IMR-90 (cell line): Measurements from ENCODE around the gene SV2B. TPM values are rescaled to one million over a fixed set of nuclear protein-coding genes. Genes with fewer than 3 reads are reported as not detected.

ENCODE experiments used
- ATAC-seq: fragments of 200-7000 bp; cut with Tn5 transposase; 2 replicates; pipeline ENCODE4 v1.9.1; 2020; ENCODE audit warnings: low read depth, mild to moderate bottlenecking, moderate library complexity
- BruUV-seq: library from RNA; stranded (reverse); fragments of 400-500 nt; replicated peaks from 2 replicates; lab custom pipeline; 2021; lab: Mats Ljungman, UMichigan
- CTCF ChIA-PET: fragments of 300-600 bp; formaldehyde crosslinking; extraction: SDS; loops from one replicate; lab custom pipeline; 2021; ENCODE audit warnings: antibody characterized with exemption; lab: Yijun Ruan, JAX
- POLR2A ChIA-PET: fragments of 300-600 bp; sonication (Branson Sonifier 250); formaldehyde crosslinking; loops from one replicate; lab custom pipeline; 2022; ENCODE audit warnings: antibody characterized with exemption; ENCODE audit not compliant: unreplicated experiment; lab: Charles Lee
- DNase-seq: peaks from one replicate; pipeline ENCODE4 v3.0.0; 2013
- H2AFZ ChIP-seq: replicated peaks from 2 replicates; pipeline ENCODE3; 2013; ENCODE audit warnings: low read length, mild to moderate bottlenecking; ENCODE audit not compliant: poor library complexity
- H2AK5ac ChIP-seq: 2 replicates; pipeline ENCODE4 v1.6.1; 2013; ENCODE audit warnings: low read depth, low read length, inconsistent platforms
- H2AK9ac ChIP-seq: replicated peaks from 2 replicates; pipeline ENCODE3; 2013; ENCODE audit warnings: mild to moderate bottlenecking, low read depth, low read length, moderate library complexity; ENCODE audit not compliant: poor library complexity
- H2BK120ac ChIP-seq: 2 replicates; pipeline ENCODE4 v1.6.1; 2013; ENCODE audit warnings: low read depth, low read length, inconsistent platforms
- H2BK15ac ChIP-seq: 3 replicates; pipeline ENCODE4 v1.6.1; 2013; ENCODE audit warnings: low read depth, low read length, inconsistent platforms
- H2BK20ac ChIP-seq: 2 replicates; pipeline ENCODE4 v1.6.1; 2013; ENCODE audit warnings: low read depth, mild to moderate bottlenecking, inconsistent platforms, low read length, moderate library complexity
- H2BK5ac ChIP-seq: 2 replicates; pipeline ENCODE4 v1.6.1; 2013; ENCODE audit warnings: mild to moderate bottlenecking, low read depth, low read length, inconsistent platforms; ENCODE audit not compliant: poor library complexity, severe bottlenecking
- H3K14ac ChIP-seq: replicated peaks from 2 replicates; pipeline ENCODE4 v1.6.1; 2013; ENCODE audit warnings: low read depth, low read length, inconsistent platforms
- H3K18ac ChIP-seq: 2 replicates; pipeline ENCODE4 v1.6.1; 2013; ENCODE audit warnings: low read depth, low read length, control low read depth
- H3K23ac ChIP-seq: 2 replicates; pipeline ENCODE4 v1.6.1; 2013; ENCODE audit warnings: low read depth, low read length, inconsistent platforms
- H3K27ac ChIP-seq: 2 replicates; pipeline ENCODE4 v1.5.1; 2013; ENCODE audit warnings: mild to moderate bottlenecking, control low read depth, low read length; ENCODE audit not compliant: insufficient read depth
- H3K27me3 ChIP-seq: 2 replicates; pipeline ENCODE4 v1.6.1; 2013; ENCODE audit warnings: low read length; ENCODE audit not compliant: control insufficient read depth, insufficient read depth
- H3K36me3 ChIP-seq: 2 replicates; pipeline ENCODE4 v1.6.1; 2013; ENCODE audit warnings: low read length, mixed read lengths; ENCODE audit not compliant: control insufficient read depth, insufficient read depth
- H3K4ac ChIP-seq: 2 replicates; pipeline ENCODE4 v1.6.1; 2013; ENCODE audit warnings: low read depth, low read length, inconsistent platforms
- H3K4me1 ChIP-seq: 2 replicates; pipeline ENCODE4 v1.6.1; 2013; ENCODE audit warnings: low read length, mixed read lengths; ENCODE audit not compliant: control insufficient read depth, insufficient read depth
- H3K4me2 ChIP-seq: 2 replicates; pipeline ENCODE4 v1.6.1; 2013; ENCODE audit warnings: low read depth, mild to moderate bottlenecking, control low read depth, low read length, moderate library complexity
- H3K4me3 ChIP-seq: 2 replicates; pipeline ENCODE4 v1.5.1; 2013; ENCODE audit warnings: low read depth, mild to moderate bottlenecking, control low read depth, low read length, moderate library complexity; ENCODE audit not compliant: insufficient read depth
- H3K56ac ChIP-seq: 2 replicates; pipeline ENCODE4 v1.6.1; 2013; ENCODE audit warnings: low read length, inconsistent platforms; ENCODE audit not compliant: insufficient read depth; ENCODE audit errors: extremely low read depth
- H3K79me1 ChIP-seq, 2 experiments: 2 replicates each; pipeline ENCODE4 v1.6.1; 2013; ENCODE audit warnings: low read length in 2 of 2, inconsistent platforms in 1 of 2, low read depth in 1 of 2
- H3K9ac ChIP-seq: 2 replicates; pipeline ENCODE4 v1.6.1; 2013; ENCODE audit warnings: low read depth, low read length, control low read depth
- H3K9me1 ChIP-seq: 2 replicates; pipeline ENCODE4 v1.6.1; 2013; ENCODE audit warnings: low read length, inconsistent platforms; ENCODE audit not compliant: insufficient read depth
- H3K9me3 ChIP-seq: 2 replicates; pipeline ENCODE4 v1.6.1; 2013; ENCODE audit warnings: low read length; ENCODE audit not compliant: control insufficient read depth, insufficient read depth
- H4K20me1 ChIP-seq: 2 replicates; pipeline ENCODE4 v1.6.1; 2013; ENCODE audit warnings: low read length, inconsistent platforms; ENCODE audit not compliant: insufficient read depth
- H4K5ac ChIP-seq: 2 replicates; pipeline ENCODE4 v1.6.1; 2013; ENCODE audit warnings: mild to moderate bottlenecking, low read depth, low read length, control low read depth
- H4K8ac ChIP-seq, 2 experiments: 2 replicates each; pipeline ENCODE4 v1.6.1; 2013; ENCODE audit warnings: low read depth in 2 of 2, low read length in 2 of 2, control low read depth in 1 of 2, inconsistent platforms in 1 of 2
- H4K91ac ChIP-seq: 2 replicates; pipeline ENCODE4 v1.6.1; 2013; ENCODE audit warnings: low read depth, low read length, inconsistent platforms; ENCODE audit not compliant: insufficient read depth
- BHLHE40 ChIP-seq: fragments of 150-350 bp; IDR thresholded peaks from 2 replicates; pipeline ENCODE4 v1.6.1; 2016; ENCODE audit warnings: mild to moderate bottlenecking, low read depth, low read length
- CEBPB ChIP-seq: IDR thresholded peaks from 2 replicates; pipeline ENCODE4 v1.6.1; 2012; ENCODE audit warnings: low read depth, low read length, improper control_type of control experiment
- CHD1 ChIP-seq: IDR thresholded peaks from 2 replicates; pipeline ENCODE4 v1.6.1; 2012; ENCODE audit warnings: low read depth, low read length, improper control_type of control experiment
- CTCF ChIP-seq: conservative IDR thresholded peaks from 2 replicates; pipeline ENCODE4 v1.5.1; 2012; ENCODE audit warnings: mild to moderate bottlenecking, low read depth, low read length, improper control_type of control experiment
- ELK1 ChIP-seq: fragments of 150-350 bp; IDR thresholded peaks from 2 replicates; pipeline ENCODE4 v1.6.1; 2016; ENCODE audit warnings: low read depth, mild to moderate bottlenecking, low read length, moderate library complexity, borderline replicate concordance
- FOS ChIP-seq: fragments of 150-350 bp; IDR thresholded peaks from 2 replicates; pipeline ENCODE4 v1.6.1; 2016; ENCODE audit warnings: low read depth, low read length
- MAFK ChIP-seq: IDR thresholded peaks from 2 replicates; pipeline ENCODE4 v1.6.1; 2012; ENCODE audit warnings: low read depth, low read length, improper control_type of control experiment
- MAZ ChIP-seq: IDR thresholded peaks from 2 replicates; pipeline ENCODE4 v1.6.1; 2012; ENCODE audit warnings: low read depth, mild to moderate bottlenecking, low read length, improper control_type of control experiment, moderate library complexity, borderline replicate concordance
- MXI1 ChIP-seq: IDR thresholded peaks from 2 replicates; pipeline ENCODE4 v1.6.1; 2012; ENCODE audit warnings: low read depth, mild to moderate bottlenecking, low read length, moderate library complexity, borderline replicate concordance
- NFE2L2 ChIP-seq: fragments of 150-350 bp; IDR thresholded peaks from 2 replicates; pipeline ENCODE4 v1.6.1; 2016; ENCODE audit warnings: low read depth, mild to moderate bottlenecking, low read length
- POLR2A ChIP-seq: IDR thresholded peaks from 2 replicates; pipeline ENCODE4 v1.6.1; 2012; ENCODE audit warnings: mild to moderate bottlenecking, low read depth, low read length
- RAD21 ChIP-seq: IDR thresholded peaks from 2 replicates; pipeline ENCODE4 v1.6.1; 2012; ENCODE audit warnings: low read length, improper control_type of control experiment
- RFX5 ChIP-seq: IDR thresholded peaks from 2 replicates; pipeline ENCODE4 v1.8.0; 2012; ENCODE audit warnings: low read depth, mild to moderate bottlenecking, low read length, moderate library complexity
- SMC3 ChIP-seq: fragments of 150-350 bp; IDR thresholded peaks from 2 replicates; pipeline ENCODE4 v1.6.1; 2016; ENCODE audit warnings: low read depth, mild to moderate bottlenecking, antibody characterized with exemption, low read length, moderate library complexity
- USF2 ChIP-seq: fragments of 150-350 bp; IDR thresholded peaks from 2 replicates; pipeline ENCODE4 v1.6.1; 2017; ENCODE audit warnings: mild to moderate bottlenecking, antibody characterized with exemption, low read length, low read depth
- WGBS, 2 experiments: methylation state at CpG; one replicate each; pipeline versions ENCODE4 v1.1.5 to v1.1.7; 2013; ENCODE audit warnings: missing lambda C conversion rate in 2 of 2; ENCODE audit not compliant: insufficient read length in 1 of 2; ENCODE audit errors: extremely low coverage in 2 of 2; 5-methylcytosine and 5-hydroxymethylcytosine counted together
- dilution Hi-C: fragments of 300-500 bp; cut with HindIII; formaldehyde crosslinking; loops from one replicate; pipeline ENCODE4 v1.14.3; 2018; ENCODE audit warnings: low sequenced_read_pairs; ENCODE audit not compliant: unreplicated experiment
- in situ Hi-C: fragments of 300-500 bp; cut with MboI; formaldehyde crosslinking; loops from 3 replicates; pipeline ENCODE4 v1.14.3; 2019; ENCODE audit warnings: low sequenced_read_pairs, inconsistent platforms, mixed read lengths
- intact Hi-C: fragments of 100-400 bp; cut with micrococcal nuclease; formaldehyde crosslinking; loops from 2 replicates; pipeline ENCODE4 v1.10.0; 2022
- polyA plus RNA-seq, 3 experiments: library from polyadenylated mRNA; depleted of rRNA; stranded (reverse); fragments of >200 nt; gene quantifications; 2 replicates each; pipeline ENCODE4 v1.2.3, GENCODE V29; 2012; ENCODE audit warnings: low replicate concordance in 1 of 3
- total RNA-seq: library from RNA; depleted of rRNA; stranded (reverse); fragments of >200 nt; gene quantifications from 2 replicates; pipeline ENCODE4 v1.2.3, GENCODE V29; 2012

SV2B gene
- total and polyA plus RNA-seq, 2 of the 4 experiments (the other 2 are of a cell fraction), result not detected

- Histone ChIP-seq H2AK5ac (no peak overlapping the region), H2BK15ac (no peak overlapping the region), H2BK20ac (no peak overlapping the region), H2AK9ac (no peak overlapping the region), H2BK5ac (no peak overlapping the region), H3K27me3 (no peaks in the 10 kb centered on the region), H3K9me3 (no peaks in the 10 kb centered on the region), H4K91ac (no peak overlapping the region), H3K23ac (no peak overlapping the region), H3K4ac (no peak overlapping the region), H3K14ac (no peak overlapping the region), H3K27ac (no peak overlapping the region), H4K8ac (no peak overlapping the region), H3K18ac (no peak overlapping the region), H4K20me1 (no peaks in the 10 kb centered on the region), H3K9me1 (no peaks in the 10 kb centered on the region), H3K36me3 (no peaks in the 10 kb centered on the region), H2BK120ac (no peak overlapping the region), H4K5ac (no peak overlapping the region), H3K79me1 (no peaks in the 10 kb centered on the region), H3K4me2 (no peak overlapping the region), H3K4me1 (no peaks in the 10 kb centered on the region), H3K56ac (no peak overlapping the region), H3K4me3 (no peak overlapping the region), H3K9ac (no peak overlapping the region), H2AFZ (no peak overlapping the region)
- ChIA-PET CTCF (no interaction called here), POLR2A (no interaction called here)
- dilution Hi-C loops, result no loop called here
- ATAC-seq (no peak), DNase-seq (no peak)
- BruUV-seq, result no TSS peak
- intact Hi-C loops, result no loop called here
- in situ Hi-C loops, result no loop called here
- WGBS, 2 experiments, result no CpG with 5 or more reads among the region's 6 CpGs
- TF ChIP-seq BHLHE40 (no peak), FOS (no peak), MAFK (no peak), RAD21 (no peak), POLR2A (no peak), MXI1 (no peak), USF2 (no peak), RFX5 (no peak), CTCF (no peak), SMC3 (no peak), MAZ (no peak), NFE2L2 (no peak), ELK1 (no peak), CEBPB (no peak), CHD1 (no peak)
These were observed 83.5 kb downstream of the SV2B start for GRCh38 chr15:91183596-91183995.
